ENCODE results near the gene PRRC2B. TPM values are rescaled to one million over a fixed set of nuclear protein-coding genes. Genes with fewer than 3 reads are reported as not detected.
A peak's percentile ranks its signal among the peaks of the same experiment; 100 is the strongest.

PRRC2B gene
- total RNA-seq, 6 experiments from 2014 or later = 130 to 173 (median 145) TPM

GRCh38 chr9:131382850-131383729 is 10.8 kb upstream of the PRRC2B start:
- DNase-seq = peak; percentile 45
- Mint-ChIP-seq H3K4me3 (peak overlapping the region; percentile 50), H3K36me3 (ENCODE audit: low read depth) (no peaks in the 10 kb centered on the region), H3K9me3 (no peaks in the 10 kb centered on the region), H3K27ac (no peak overlapping the region), H3K4me1 (ENCODE audit: low read depth) (peaks cover 8% of the 10 kb centered on the region), H3K27me3 (ENCODE audit: insufficient read depth) (peaks cover 4% of the 10 kb centered on the region; the same call in 1 of the 2 replicates)
- no peak for TF ChIP-seq CTCF (IDR thresholded peaks at IDR 0.05)

GRCh38 chr9:131385296-131385695 is 8.6 kb upstream of the PRRC2B start:
- H3K4me1 Mint-ChIP-seq (ENCODE audit: low read depth) = peaks cover 8% of the 10 kb centered on the region
- H3K36me3 Mint-ChIP-seq (ENCODE audit: low read depth) = no peaks in the 10 kb centered on the region
- H3K27ac Mint-ChIP-seq = no peak overlapping the region
- DNase-seq = no peak
- H3K27me3 Mint-ChIP-seq (ENCODE audit: insufficient read depth) = peaks cover 5% of the 10 kb centered on the region
- no peak for TF ChIP-seq CTCF (IDR thresholded peaks at IDR 0.05)
- no peaks in the 10 kb centered on the region for H3K9me3 Mint-ChIP-seq
- H3K4me3 Mint-ChIP-seq = no peak overlapping the region

- H3K27me3 Mint-ChIP-seq (ENCODE audit: insufficient read depth) = peaks cover 5% of the 10 kb centered on the region
- no peak for DNase-seq
- no peak overlapping the region for H3K27ac Mint-ChIP-seq
- TF ChIP-seq CTCF (IDR thresholded peaks at IDR 0.05) = peak; percentile 42; the same call in 1 of the 2 replicates
- H3K9me3 Mint-ChIP-seq = no peaks in the 10 kb centered on the region
- no peaks in the 10 kb centered on the region for H3K36me3 Mint-ChIP-seq (ENCODE audit: low read depth)
- H3K4me1 Mint-ChIP-seq (ENCODE audit: low read depth) = peaks cover 8% of the 10 kb centered on the region
- H3K4me3 Mint-ChIP-seq = no peak overlapping the region
These were observed 7.6 kb upstream of the PRRC2B start for GRCh38 chr9:131386281-131386680.

- no peak for DNase-seq
- Mint-ChIP-seq H3K4me3 (no peak overlapping the region), H3K9me3 (no peaks in the 10 kb centered on the region), H3K4me1 (ENCODE audit: low read depth) (peaks cover 8% of the 10 kb centered on the region), H3K27me3 (ENCODE audit: insufficient read depth) (peaks cover 5% of the 10 kb centered on the region), H3K36me3 (ENCODE audit: low read depth) (no peaks in the 10 kb centered on the region), H3K27ac (no peak overlapping the region)
- TF ChIP-seq CTCF (IDR thresholded peaks at IDR 0.05) = no peak
These were observed 6.5 kb upstream of the PRRC2B start for GRCh38 chr9:131387394-131387793.

GRCh38 chr9:131391020-131391419 is 2.9 kb upstream of the PRRC2B start:
- Mint-ChIP-seq H3K36me3 (ENCODE audit: low read depth) (peaks cover 5% of the 10 kb centered on the region; the same call in 1 of the 2 replicates), H3K9me3 (no peaks in the 10 kb centered on the region), H3K4me3 (no peak overlapping the region), H3K27me3 (ENCODE audit: insufficient read depth) (peaks cover 8% of the 10 kb centered on the region), H3K27ac (no peak overlapping the region), H3K4me1 (ENCODE audit: low read depth) (peaks cover 16% of the 10 kb centered on the region)
- DNase-seq = no peak
- no peak for TF ChIP-seq CTCF (IDR thresholded peaks at IDR 0.05)
